ENCODE data around the gene ASPSCR1.

DNA sequence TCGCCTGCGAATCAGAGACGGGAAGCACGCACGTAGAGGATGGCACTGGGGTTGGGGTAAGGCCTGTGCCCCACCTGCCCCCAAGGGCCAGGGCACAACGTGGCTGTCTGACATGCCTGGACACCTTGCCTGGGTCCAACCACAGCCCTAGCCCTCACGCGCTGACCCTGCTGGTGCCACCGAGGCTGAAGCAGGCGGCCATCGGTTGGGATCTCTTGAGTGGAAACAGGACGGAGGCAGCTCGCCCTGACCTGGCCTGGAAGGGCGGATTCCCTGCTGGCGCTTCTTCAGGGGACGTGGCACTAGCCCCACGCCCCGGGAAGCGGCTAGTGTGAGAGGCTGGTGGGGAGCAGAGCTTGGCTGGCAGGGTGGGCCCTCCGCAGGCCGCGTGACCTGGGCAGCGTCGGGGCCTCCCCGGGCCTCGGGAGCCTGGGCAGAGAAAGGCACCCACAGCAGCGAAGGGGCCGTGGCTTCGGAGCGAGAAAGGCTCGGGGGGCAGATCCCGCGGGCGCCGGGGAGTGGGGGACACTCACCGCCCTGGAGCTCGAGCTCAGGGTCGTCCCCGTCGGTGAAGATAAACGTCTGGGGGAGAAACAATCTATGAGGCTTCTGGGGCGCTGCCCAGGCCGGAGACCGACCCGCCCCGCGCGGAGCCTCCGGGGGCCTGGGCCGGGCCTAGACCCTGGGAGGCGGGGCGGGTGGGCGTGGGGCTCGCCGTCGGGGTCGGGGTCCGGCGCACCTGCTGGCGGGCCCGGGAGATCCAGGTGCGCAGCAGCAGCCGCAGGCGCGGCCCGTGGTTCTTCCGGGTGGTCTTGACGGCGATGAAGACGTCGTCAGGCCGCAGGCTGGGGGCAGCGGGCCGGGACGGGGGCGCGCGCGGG, 73.6 kb downstream of the ASPSCR1 start:
- TF ChIP-seq CTCF (IDR thresholded peaks at IDR 0.05) (no peak), POLR2A (IDR thresholded peaks at IDR 0.05) (no peak)

Data from testis (tissue), 2 donors.